Measurements from ENCODE around the gene ARL16. TPM values are rescaled to one million over a fixed set of nuclear protein-coding genes. Genes with fewer than 3 reads are reported as not detected.

The ARL16 gene
- total RNA-seq, 2 donors from 2014 or later: 10.5 to 34.0 TPM

DNA sequence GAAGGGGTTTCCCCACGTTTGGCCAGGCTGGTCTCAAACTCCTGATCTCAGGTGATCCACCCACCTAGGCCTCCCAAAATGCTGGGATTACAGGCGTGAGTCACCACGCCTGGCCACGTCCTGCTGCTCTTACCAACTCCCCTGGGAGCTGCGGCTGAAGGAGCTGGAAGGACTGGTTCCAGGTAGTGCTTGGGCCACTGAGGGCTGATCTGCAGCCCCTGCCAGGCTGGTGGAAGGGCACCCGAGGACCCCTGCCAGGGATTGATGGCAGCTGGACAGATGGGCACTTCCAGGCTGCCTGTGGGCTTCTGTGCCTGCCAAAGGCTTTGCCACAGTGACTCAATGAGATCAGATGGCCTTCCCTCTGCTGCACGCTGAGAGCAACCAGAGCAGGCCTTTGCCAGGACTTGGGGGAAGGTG, 19.5 kb downstream of the ARL16 start:
- H3K9me3 ChIP-seq (ENCODE audit: control insufficient read depth, low read length, poor library complexity, severe bottlenecking): no peaks in the 10 kb centered on the region
- Mint-ChIP-seq H3K4me3 (peak overlapping the region; percentile 21), H3K27me3 (no peaks in the 10 kb centered on the region), H3K4me1 (peaks cover 33% of the 10 kb centered on the region), H3K36me3 (ENCODE audit: low read depth) (no peaks in the 10 kb centered on the region), H3K27ac (peak overlapping the region; percentile 91)
- ATAC-seq (no peak), DNase-seq (no peak)

DNA sequence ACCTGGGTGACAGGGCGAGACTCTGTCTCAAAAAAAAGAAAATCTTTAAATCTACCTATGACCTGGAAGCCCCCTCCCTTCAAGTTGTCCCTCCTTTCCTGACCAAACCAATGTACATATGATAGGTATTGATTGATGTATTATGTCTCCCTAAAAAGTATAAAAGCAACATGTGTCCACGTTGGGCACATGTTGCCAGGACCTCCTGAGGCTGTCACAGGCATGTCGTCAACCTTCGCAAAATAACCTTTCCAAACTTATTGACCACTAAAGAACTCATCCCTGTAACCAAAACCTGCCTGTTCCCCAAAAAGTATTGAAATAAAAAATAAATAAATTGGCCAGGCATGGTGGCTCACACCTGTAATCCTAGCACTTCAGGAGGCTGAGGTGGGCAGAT, 21.6 kb downstream of the ARL16 start:
- Mint-ChIP-seq H3K4me1 (peaks cover 27% of the 10 kb centered on the region), H3K27ac (peak overlapping the region; percentile 91)
- ATAC-seq: no peak

DNA sequence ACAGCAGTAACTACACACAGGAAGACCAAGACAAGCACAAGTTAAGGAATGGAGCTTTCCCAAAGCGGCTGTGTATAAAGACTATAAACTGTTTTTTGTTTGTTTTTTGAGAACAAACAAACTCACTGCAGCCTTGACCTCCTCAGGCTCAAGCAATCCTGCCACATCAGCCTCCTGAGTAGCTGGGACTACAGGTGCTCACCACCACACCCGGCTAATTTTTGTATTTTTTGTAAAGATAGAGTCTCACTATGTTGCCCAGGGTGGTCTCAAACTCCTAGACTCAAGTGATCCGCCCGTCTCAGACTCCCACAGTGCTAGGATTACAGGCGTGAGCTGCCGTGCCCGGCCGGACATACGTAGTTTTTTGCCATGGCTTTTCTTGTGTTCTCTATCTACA, 23.2 kb downstream of the ARL16 start:
- ATAC-seq (no peak), DNase-seq (no peak)
- H3K27ac Mint-ChIP-seq: peak overlapping the region; percentile 11
- peaks cover 21% of the 10 kb centered on the region for H3K4me1 Mint-ChIP-seq
- H3K9me3 ChIP-seq (ENCODE audit: control insufficient read depth, low read length, poor library complexity, severe bottlenecking): no peaks in the 10 kb centered on the region
- no peaks in the 10 kb centered on the region for H3K36me3 Mint-ChIP-seq (ENCODE audit: low read depth)
- no peak overlapping the region for H3K4me3 Mint-ChIP-seq
- no peaks in the 10 kb centered on the region for H3K27me3 Mint-ChIP-seq

More for the DNA sequence above, 21.6 kb downstream of the ARL16 start:
- Mint-ChIP-seq H3K27me3 (no peaks in the 10 kb centered on the region), H3K4me3 (no peak overlapping the region), H3K36me3 (ENCODE audit: low read depth) (no peaks in the 10 kb centered on the region)
- no peaks in the 10 kb centered on the region for H3K9me3 ChIP-seq (ENCODE audit: control insufficient read depth, low read length, poor library complexity, severe bottlenecking)
- no peak for DNase-seq

DNA sequence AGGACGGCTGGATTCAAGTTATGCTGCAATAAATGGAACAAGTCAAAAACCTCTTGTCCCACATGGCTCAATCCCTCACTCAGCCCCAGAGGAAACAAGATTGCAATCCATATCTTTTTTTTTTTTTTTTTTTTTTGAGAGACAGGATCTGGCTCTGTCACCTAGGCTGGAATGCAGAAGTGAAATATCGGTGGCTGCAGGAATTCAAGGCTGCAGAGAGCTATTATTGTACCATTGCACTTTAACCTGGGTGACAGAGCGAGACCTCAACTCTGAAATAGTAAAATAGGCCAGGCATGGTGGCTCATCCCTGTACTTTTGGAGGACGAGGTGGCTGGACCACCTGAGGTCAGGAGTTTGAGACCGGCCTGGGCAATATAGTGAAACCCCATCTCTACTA, 24.6 kb downstream of the ARL16 start:
- no peaks in the 10 kb centered on the region for H3K36me3 Mint-ChIP-seq (ENCODE audit: low read depth)
- no peaks in the 10 kb centered on the region for H3K9me3 ChIP-seq (ENCODE audit: control insufficient read depth, low read length, poor library complexity, severe bottlenecking)
- no peak overlapping the region for H3K27ac Mint-ChIP-seq
- DNase-seq (no peak), ATAC-seq (no peak)
- peaks cover 1% of the 10 kb centered on the region for H3K27me3 Mint-ChIP-seq
- H3K4me1 Mint-ChIP-seq: peaks cover 16% of the 10 kb centered on the region
- H3K4me3 Mint-ChIP-seq: no peak overlapping the region

DNA sequence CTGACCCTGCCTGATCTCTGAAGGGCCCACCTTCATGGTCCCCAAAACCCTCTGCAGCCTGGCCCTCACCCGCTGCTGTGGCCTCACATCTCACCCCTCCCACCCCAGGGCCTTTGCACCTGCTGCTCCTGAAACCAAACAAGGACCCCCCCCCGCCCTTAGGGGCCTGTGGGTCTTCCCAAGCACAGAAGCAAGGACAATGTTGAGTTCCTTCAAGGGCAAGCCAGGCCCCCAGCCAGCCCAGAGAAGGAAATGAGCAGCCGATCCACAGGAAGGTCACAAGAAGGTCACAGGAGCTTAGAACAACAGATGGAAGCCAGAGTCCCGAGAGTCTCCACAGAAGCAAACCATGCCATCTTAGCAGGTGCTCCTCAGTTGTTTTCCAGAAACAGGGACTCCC, 26.8 kb downstream of the ARL16 start:
- H3K27me3 Mint-ChIP-seq: peaks cover 8% of the 10 kb centered on the region
- no peak overlapping the region for H3K4me3 Mint-ChIP-seq
- ATAC-seq (no peak), DNase-seq (no peak)
- H3K27ac Mint-ChIP-seq: no peak overlapping the region
- H3K9me3 ChIP-seq (ENCODE audit: control insufficient read depth, low read length, poor library complexity, severe bottlenecking): no peaks in the 10 kb centered on the region
- H3K4me1 Mint-ChIP-seq: peaks cover 13% of the 10 kb centered on the region
- H3K36me3 Mint-ChIP-seq (ENCODE audit: low read depth): peaks cover under 1% of the 10 kb centered on the region

DNA sequence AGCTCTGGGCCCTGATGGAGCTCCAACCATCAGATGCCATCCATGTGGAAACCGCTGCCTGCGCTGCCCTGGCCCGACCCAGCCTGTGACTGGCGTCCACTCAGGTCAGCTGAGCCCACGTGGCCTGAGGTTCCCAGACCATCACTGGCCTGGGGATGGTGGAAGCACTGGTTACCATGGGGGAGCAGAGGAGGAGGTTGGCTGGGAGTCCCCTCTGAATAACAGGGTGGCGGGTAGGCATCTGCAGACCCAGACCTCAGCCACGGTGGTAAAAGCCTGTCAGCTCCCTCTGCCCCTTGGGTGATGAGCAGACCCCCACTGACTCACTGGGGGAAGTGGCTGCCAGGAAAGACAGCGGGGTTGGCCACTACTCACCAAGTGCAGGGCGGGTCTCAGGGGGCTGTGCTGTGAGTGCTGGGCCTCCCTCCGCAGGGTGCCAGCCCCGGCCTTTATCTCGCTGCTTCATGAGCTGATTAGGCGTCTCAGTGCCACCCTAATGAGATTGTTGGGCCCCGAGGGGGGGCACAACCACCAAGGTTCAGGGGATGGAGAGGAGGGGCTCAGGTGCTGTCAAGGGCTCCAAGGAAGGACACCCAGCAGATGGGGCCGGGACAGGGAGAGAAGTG, 27.4 kb downstream of the ARL16 start, which contains the start of gene PDE6G:
Gene PDE6G, minus strand, starts transcription at position 425 of the 626 bp plus-strand sequence. CDS start 3,237 bp downstream, outside the sequence.
- DNase-seq (no peak), ATAC-seq (no peak)
- Mint-ChIP-seq H3K27ac (no peak within 1 kb of the TSS), H3K36me3 (ENCODE audit: low read depth) (peaks cover 2% of the 10 kb centered on the region), H3K4me3 (no peak within 1 kb of the TSS), H3K4me1 (peaks cover 15% of the 10 kb centered on the region), H3K27me3 (peaks cover 12% of the 10 kb centered on the region)
- no peaks in the 10 kb centered on the region for H3K9me3 ChIP-seq (ENCODE audit: control insufficient read depth, low read length, poor library complexity, severe bottlenecking)

DNA sequence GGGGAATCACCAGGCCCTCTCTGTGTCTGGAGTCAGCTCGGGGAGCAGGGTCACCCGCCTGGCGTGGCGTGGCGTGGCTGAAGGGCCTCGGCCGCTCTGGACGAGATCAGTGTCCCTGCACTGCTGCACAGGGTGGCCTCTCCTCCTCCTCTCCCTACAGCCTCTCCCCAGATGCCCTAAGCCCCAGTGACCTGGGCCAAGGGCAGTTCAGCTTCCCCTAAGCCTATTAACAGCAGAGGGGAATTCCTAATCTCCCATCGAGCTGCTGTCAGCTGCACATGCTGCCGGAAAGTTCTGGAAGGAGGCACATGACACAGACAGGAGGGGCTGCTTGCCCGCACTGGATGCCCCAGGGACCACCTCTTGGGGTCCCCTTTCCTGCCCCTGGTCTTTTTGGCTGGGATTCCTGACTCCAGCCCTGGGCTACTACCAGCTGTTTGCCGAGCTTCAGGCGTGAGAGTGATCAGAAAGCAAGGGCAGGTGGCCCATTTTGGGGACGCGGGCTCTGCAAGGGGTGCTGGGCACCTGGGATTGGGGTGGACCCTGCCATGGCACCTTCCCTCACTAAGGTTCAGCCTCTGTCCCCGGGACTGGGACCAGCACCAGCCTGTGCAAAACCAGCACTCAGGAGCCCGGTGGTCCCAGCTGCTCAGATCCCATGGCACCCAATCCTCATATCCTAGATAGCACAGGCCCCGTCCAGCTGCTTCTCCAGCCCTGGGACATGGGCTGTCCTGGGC, 28.0 kb downstream of the ARL16 start:
- Mint-ChIP-seq H3K4me3 (no peak overlapping the region), H3K36me3 (ENCODE audit: low read depth) (peaks cover 2% of the 10 kb centered on the region), H3K4me1 (peaks cover 15% of the 10 kb centered on the region), H3K27me3 (peaks cover 12% of the 10 kb centered on the region), H3K27ac (no peak overlapping the region)
- H3K9me3 ChIP-seq (ENCODE audit: control insufficient read depth, low read length, poor library complexity, severe bottlenecking): no peaks in the 10 kb centered on the region
- ATAC-seq (no peak), DNase-seq (no peak)

DNA sequence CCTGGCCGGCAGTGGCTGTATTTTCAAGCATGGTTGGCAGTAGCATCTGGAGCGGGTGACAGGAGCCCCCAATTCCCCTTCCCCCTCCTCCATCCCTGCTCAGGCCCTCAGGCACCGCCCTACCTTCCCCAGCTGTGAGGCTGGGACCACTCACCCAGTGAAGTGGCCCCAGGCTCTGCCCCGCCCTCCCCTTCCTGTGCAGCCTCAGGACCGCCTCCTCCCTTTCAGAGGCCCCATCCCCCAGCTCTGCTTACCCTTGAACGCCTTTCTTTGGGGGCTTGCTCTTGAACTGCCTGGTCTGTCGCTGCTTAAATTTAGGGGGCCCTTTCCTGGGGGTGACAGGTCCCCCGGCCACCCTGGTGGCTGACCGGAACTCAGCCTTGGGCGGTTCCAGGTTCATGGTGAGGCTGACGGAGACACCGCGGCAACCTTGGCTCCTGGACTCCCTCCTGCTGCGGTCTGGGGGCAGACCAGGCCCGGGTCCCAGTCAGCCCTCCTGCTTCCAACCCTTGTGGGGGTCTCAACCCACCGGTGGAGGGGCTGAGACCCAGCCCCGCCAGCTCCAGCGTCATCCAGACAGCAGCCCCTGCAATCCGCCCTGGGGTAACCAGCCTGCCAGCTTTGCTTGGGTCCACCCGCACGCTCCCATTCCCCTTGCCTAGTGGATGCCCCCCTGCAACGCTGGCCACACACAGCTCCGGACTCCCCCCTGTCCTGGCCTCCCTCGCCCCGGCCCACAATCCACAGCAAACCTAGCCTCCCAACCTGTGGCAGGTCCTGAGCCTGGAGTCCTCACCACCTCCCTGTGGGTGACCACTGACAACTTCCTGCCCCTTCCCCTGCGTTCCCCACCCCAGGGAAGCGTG, 30.5 kb downstream of the ARL16 start:
- peak overlapping the region; percentile 63 for H3K4me3 Mint-ChIP-seq
- H3K27me3 Mint-ChIP-seq: peaks cover 12% of the 10 kb centered on the region
- H3K4me1 Mint-ChIP-seq: peaks cover 15% of the 10 kb centered on the region
- DNase-seq (no peak), ATAC-seq (no peak)
- peaks cover 2% of the 10 kb centered on the region for H3K36me3 Mint-ChIP-seq (ENCODE audit: low read depth)
- H3K9me3 ChIP-seq (ENCODE audit: control insufficient read depth, low read length, poor library complexity, severe bottlenecking): no peaks in the 10 kb centered on the region
- H3K27ac Mint-ChIP-seq: peak overlapping the region; percentile 2

DNA sequence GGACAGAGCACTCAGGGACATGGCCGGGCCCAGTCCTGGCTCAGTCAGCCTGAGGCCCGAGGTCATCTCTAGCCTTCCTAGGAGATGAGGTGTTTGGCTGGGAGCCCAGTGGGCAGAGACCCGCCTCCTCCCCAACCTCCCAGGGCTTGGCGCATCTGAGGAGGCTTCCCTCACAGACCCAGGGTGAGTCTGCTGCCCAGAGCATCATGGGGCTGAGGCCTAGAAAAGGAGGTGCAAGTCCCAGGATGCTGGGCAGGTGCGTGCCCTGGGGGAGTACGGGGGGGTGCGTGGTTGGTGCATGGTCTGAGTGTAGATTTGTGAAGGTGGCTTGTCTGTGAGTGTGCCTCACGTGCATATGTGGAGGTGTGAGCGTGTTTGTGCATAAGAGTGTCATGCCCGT, 31.9 kb downstream of the ARL16 start:
- H3K27ac Mint-ChIP-seq: no peak overlapping the region
- no peak overlapping the region for H3K4me3 Mint-ChIP-seq
- H3K36me3 Mint-ChIP-seq (ENCODE audit: low read depth): peaks cover 2% of the 10 kb centered on the region
- peaks cover 7% of the 10 kb centered on the region for H3K4me1 Mint-ChIP-seq
- H3K27me3 Mint-ChIP-seq: peaks cover 12% of the 10 kb centered on the region
- DNase-seq (no peak), ATAC-seq (no peak)
- no peaks in the 10 kb centered on the region for H3K9me3 ChIP-seq (ENCODE audit: control insufficient read depth, low read length, poor library complexity, severe bottlenecking)

DNA sequence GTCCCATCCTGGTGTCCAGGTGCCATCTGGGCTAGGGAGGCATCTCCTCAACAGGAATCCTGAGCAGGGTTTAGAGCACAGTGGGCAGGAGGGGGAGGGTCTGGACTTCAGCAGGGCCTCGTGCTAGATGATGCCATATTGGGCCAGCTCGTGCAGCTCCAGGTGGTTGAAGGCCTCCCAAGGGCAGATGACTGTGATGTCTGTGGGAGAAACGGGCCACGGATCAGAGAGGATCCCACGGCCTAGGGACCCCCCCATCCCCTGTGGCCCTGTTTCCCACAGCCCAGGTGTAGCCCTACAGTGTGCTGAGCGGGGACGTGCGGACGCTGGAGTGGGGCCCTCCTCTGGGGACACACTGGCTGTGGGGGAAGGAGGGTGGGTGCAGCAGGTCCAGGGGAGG, 32.6 kb downstream of the ARL16 start:
- no peak for ATAC-seq
- DNase-seq: no peak
- Mint-ChIP-seq H3K36me3 (ENCODE audit: low read depth) (peaks cover 2% of the 10 kb centered on the region), H3K4me1 (peaks cover 6% of the 10 kb centered on the region), H3K4me3 (no peak overlapping the region), H3K27me3 (peaks cover 12% of the 10 kb centered on the region), H3K27ac (no peak overlapping the region)
- H3K9me3 ChIP-seq (ENCODE audit: control insufficient read depth, low read length, poor library complexity, severe bottlenecking): no peaks in the 10 kb centered on the region

DNA sequence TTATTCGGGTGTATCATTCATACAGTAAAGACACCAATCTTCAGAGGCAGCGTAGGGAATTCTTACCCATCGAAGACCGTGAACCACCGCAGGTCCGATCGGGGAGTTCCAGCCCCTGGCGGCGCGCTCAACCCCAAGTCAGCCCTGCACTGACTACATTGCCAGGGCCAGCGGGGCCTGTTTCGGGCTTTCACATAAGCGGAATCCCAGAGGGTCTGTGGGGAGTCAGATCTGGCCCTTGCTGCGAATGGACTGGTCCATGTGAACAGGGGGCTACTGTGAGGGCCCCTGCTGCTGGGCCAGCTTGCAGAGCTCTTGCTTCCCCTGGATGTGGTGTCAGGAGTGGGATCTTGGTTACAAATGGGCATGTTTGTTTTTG, 34.9 kb downstream of the ARL16 start:
- Mint-ChIP-seq H3K4me3 (no peak overlapping the region), H3K27me3 (peaks cover 8% of the 10 kb centered on the region), H3K27ac (no peak overlapping the region), H3K4me1 (peaks cover 6% of the 10 kb centered on the region), H3K36me3 (ENCODE audit: low read depth) (peaks cover 2% of the 10 kb centered on the region)
- no peaks in the 10 kb centered on the region for H3K9me3 ChIP-seq (ENCODE audit: control insufficient read depth, low read length, poor library complexity, severe bottlenecking)
- no peak for ATAC-seq
- DNase-seq: no peak

DNA sequence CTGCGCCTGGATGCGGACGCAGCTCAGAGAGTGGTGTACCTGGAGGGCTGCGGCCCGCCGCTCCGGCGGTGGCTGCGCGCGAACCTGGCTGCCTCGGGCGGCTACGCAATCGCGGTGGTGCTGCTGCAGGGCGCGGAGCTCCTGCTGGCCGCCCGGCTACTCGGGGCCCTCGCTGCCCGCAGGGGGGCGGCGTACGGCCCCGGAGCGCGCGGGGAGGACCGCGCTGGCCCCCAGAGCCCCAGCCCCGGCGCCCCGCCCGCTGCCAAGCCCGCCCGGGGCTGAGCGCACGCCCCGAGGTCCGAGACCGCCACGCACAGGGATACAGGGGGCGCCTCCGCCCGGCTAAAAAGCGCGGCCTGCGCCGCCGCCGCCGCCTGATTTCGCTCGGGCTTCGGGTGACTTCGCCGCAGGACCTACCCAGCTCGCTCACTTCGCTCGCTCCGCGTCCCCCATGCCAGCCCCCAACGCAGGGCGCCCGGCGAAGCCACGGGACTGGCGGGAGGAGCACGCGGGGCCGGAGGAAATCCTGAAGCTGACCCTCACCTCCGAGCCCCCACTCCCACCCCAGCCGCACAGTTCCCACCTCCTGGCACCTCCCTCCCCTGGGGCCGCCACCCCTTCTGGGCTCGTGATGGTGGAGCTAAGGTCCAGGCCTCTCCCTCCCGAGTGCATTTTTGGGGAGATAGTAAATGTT, 35.4 kb downstream of the ARL16 start:
- no peak for DNase-seq
- Mint-ChIP-seq H3K27ac (no peak overlapping the region), H3K4me1 (peaks cover 3% of the 10 kb centered on the region), H3K36me3 (ENCODE audit: low read depth) (peaks cover 2% of the 10 kb centered on the region), H3K4me3 (no peak overlapping the region), H3K27me3 (peaks cover 6% of the 10 kb centered on the region)
- no peak for ATAC-seq
- H3K9me3 ChIP-seq (ENCODE audit: control insufficient read depth, low read length, poor library complexity, severe bottlenecking): no peaks in the 10 kb centered on the region

DNA sequence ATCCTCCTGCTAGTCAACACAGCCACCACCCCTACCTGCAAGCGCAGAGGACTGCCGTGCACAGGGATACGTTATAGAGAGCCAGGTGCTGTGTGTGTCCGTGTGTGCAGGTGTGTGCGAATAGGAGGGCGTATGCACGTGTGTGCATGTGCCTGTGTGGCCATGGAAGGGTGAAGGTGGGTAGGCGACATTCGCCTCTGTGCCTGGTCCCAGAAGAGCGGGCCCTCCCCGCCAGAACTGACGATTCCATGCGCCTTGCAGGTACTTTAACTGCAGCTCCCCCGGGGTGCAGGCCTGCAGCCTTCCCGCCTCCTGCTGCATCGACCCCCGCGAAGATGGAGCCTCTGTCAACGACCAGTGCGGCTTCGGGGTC, 36.0 kb downstream of the ARL16 start:
- Mint-ChIP-seq H3K27ac (no peak overlapping the region), H3K36me3 (ENCODE audit: low read depth) (peaks cover 2% of the 10 kb centered on the region), H3K4me3 (no peak overlapping the region), H3K4me1 (peaks cover 3% of the 10 kb centered on the region), H3K27me3 (peaks cover 6% of the 10 kb centered on the region)
- H3K9me3 ChIP-seq (ENCODE audit: control insufficient read depth, low read length, poor library complexity, severe bottlenecking): no peaks in the 10 kb centered on the region
- DNase-seq (no peak), ATAC-seq (no peak)

Measured in T-helper 17 cell (primary cell).